Renal cortex interstitium (tissue), 15 donors: ENCODE results near the gene OR2A2. TPM values are rescaled to one million over a fixed set of nuclear protein-coding genes. Genes with fewer than 3 reads are reported as not detected.
"Not testable (repeated sequence)": the region's sequence is repeated elsewhere in the genome, so short reads cannot be mapped to it uniquely, and the experiment has no call there.

Experiments used
- DNase-seq, 11 donors: peaks; one replicate each; pipeline ENCODE4 v3.0.0-alpha.2; 2013; ENCODE audit warnings: low read depth in 9 of 11, low spot score in 4 of 11; ENCODE audit errors: extremely low read depth in 1 of 11
- long read RNA-seq, 16 experiments: transcript quantifications; one replicate each; lab custom pipeline, GENCODE V29; 2026
- polyA plus RNA-seq, 3 donors: library from polyadenylated mRNA; unstranded; fragments of 120-200 nt; gene quantifications; one replicate each; pipeline ENCODE4 v1.2.1, GENCODE V29; 2013; ENCODE audit not compliant: insufficient read length in 3 of 3

The OR2A2 gene
- not detected for polyA plus RNA-seq
- long read RNA-seq, donor 1: 0 reads
- long read RNA-seq, donor 2: 0 reads
- long read RNA-seq, donor 3: 0 reads
- long read RNA-seq, donor 4: 0 reads
- long read RNA-seq, donor 5: 0 reads
- long read RNA-seq, donor 6: 0 reads
- long read RNA-seq, donor 7: 0 reads
- long read RNA-seq, donor 8: 0 reads
- long read RNA-seq, donor 9: 0 reads
- long read RNA-seq, donor 10: 0 reads
- long read RNA-seq, donor 11: 0 reads
- long read RNA-seq, donor 12: 0 reads
- long read RNA-seq, donor 13: 0 reads
- long read RNA-seq, donor 14: 0 reads
- long read RNA-seq, donor 15: 0 reads
- long read RNA-seq, donor 16: 0 reads

GRCh38 chr7:144109283-144109682, at the start of gene OR2A2:
OR2A2 (plus strand) TSS chr7:144109583; CDS start chr7:144109583, 0 bp downstream.
- no peak for DNase-seq

DNA sequence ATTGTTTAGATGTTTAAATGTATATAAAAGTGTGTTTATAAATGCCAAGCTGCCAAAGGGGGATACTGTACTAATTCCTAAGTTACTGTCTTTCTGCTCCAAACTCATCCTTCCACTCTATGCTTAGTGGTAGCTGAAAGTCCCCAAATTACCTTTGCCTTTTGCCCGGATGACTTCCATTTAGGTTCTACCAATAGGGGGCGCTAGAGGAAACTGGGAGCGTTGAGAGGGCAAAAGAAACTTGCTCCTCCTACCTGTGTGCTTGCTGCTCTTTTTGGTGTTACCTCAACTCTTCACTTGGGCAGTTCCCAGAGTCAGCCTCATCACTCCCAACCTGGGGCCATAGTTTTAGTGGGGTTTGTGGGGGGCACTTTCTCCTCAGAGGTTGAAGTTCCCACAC, 45.7 kb upstream of the OR2A2 start:
- no peak for DNase-seq

DNA sequence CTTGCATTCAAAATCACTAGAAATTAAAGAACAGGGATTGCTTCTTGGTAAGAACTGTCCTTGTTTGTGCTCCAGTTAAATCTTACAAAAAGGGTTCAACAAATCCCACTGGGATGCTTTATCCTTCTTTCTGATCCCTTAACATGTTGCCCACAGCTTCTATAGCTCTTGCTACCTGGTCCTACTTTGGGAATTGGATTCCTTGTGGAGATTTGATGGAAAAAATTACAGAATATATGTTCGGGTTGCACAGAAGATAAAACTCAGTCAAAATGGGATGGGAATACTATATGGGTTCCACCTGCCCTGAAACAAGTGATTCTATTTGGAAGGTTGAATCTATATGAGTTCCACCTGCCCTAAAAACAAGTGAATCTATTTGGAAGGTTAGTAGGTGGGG, 39.9 kb upstream of the OR2A2 start, which contains the start of gene OR2A25:
TSS of gene OR2A25 (plus strand) at position 301 of the 400 bp plus-strand sequence. CDS start 4,409 bp downstream, outside the sequence.
- no peak for DNase-seq

- DNase-seq: no peak
Measured at GRCh38 chr7:144069953-144070352, 39.4 kb upstream of the OR2A2 start.

DNA sequence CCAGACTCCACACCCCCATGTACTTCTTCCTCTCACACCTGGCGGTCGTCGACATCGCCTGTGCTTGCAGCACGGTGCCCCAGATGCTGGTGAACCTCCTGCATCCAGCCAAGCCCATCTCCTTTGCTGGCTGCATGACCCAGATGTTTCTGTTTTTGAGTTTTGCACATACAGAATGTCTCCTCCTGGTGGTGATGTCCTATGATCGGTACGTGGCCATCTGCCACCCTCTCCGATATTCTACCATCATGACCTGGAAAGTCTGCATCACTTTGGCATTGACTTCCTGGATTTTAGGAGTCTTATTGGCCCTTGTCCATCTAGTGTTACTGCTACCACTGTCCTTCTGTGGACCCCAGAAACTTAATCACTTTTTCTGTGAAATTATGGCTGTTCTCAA, 35.0 kb upstream of the OR2A2 start:
- no peak for DNase-seq

- DNase-seq: no peak
Measured at GRCh38 chr7:144085978-144086377, 23.4 kb upstream of the OR2A2 start, which contains the start of gene OR2A12. OR2A12 (plus strand) TSS chr7:144086278; CDS start chr7:144095108, 8,830 bp downstream.

GRCh38 chr7:144086730-144087129, 22.7 kb upstream of the OR2A2 start:
- no peak for DNase-seq

GRCh38 chr7:144087230-144087629, 22.2 kb upstream of the OR2A2 start:
- no peak for DNase-seq

DNA sequence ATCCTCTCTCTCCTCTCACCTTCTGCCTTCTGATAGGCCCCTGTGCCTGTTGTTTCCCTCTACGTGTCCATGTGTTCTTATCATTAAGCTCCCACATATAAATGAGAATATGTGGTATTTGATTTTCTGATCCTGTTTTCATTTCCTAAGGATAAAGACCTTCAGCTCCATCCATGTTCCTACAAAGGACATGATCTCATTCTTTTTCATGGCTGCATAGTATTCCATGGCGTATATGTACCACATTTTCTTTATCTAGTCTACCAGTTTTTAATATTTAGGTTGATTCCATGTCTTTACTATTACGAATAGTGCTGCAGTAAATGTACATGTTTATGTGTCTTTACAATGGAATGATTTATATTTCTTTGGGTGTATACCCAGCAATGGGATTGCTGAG, 18.7 kb upstream of the OR2A2 start:
- no peak for DNase-seq

- no peak for DNase-seq
Measured at GRCh38 chr7:144098776-144099175, 10.6 kb upstream of the OR2A2 start.

DNA sequence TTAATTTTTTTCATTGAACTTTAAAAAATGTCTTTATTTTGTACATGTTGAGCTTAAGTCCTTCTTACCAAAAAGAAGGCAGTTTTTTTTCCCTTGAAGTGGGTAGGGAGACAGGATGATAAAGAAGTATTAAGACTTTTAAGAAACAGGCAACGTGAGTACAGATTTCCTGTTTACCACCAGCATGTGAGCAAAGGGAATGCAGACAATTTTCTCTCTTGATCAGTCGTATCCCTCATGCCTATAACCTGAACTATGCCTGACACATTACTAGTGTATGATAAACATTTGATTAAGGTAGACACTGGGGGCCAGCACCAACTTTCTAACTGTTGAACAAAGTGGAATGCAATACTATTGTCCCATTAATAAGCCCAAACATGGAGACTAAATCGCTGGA, 8.8 kb upstream of the OR2A2 start:
- no peak for DNase-seq

GRCh38 chr7:144102041-144102440, 7.3 kb upstream of the OR2A2 start:
- no peak for DNase-seq

DNA sequence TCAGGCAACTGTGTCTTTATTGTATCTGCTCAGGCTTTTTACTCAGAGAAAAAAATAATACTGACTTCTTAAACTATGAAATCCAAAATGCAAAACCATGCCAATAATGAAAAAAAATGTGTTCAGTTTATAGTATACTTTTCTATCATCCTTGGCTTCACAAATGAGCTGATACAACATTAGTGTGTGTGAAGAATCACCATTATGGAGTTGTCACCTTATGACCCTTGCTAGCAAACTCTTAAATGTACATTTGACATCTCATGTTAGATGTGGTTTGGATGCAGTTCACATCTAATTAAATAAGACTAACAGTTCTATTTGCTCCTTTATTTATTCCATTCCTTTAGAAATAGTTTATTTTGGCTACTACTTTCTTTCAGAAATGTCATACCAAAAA, 4.2 kb upstream of the OR2A2 start:
- no peak for DNase-seq

DNA sequence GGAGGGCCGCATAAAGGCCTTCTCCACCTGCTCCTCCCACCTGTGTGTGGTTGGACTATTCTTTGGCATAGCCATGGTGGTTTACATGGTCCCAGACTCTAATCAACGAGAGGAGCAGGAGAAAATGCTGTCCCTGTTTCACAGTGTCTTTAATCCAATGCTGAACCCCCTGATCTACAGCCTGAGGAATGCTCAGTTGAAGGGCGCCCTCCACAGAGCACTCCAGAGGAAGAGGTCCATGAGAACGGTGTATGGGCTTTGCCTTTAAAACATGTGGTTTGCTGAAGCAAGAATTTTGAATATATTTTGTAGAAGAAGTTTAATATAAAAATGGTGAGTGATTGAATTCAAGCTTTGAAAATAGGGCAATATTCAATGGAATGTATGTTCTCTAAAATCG, 889 bp downstream of the OR2A2 start:
- no peak for DNase-seq

DNA sequence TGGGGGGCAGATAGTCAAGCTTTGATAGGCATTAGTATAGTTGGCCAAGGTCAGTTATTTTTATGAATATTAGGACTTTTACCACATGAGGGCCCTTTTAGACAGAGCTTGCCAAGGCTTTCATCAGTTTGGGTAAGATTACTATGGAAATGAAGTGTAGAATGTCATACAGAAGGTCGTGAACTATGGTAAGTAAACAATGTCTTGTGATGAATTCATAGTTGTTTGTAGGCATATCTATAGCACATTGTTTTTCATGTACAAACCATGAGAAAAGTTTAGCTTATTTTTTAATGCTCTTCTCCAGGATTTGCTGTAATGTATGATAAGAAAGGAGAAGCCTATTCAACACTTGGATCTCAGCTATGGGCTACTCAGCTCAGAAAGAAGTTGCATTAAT, 4.3 kb downstream of the OR2A2 start:
- no peak for DNase-seq

GRCh38 chr7:144118341-144118740, 9.0 kb downstream of the OR2A2 start:
- DNase-seq: no peak

- no peak for DNase-seq
Measured at GRCh38 chr7:144122876-144123275, 13.5 kb downstream of the OR2A2 start, which contains the start of gene OR2A14. OR2A14 (plus strand) TSS chr7:144123176; CDS start chr7:144129113, 5,937 bp downstream.

GRCh38 chr7:144127714-144128334, 18.4 kb downstream of the OR2A2 start:
- peak in 10 of 11 donors; percentile 20 to 63 (median 54) for DNase-seq

DNA sequence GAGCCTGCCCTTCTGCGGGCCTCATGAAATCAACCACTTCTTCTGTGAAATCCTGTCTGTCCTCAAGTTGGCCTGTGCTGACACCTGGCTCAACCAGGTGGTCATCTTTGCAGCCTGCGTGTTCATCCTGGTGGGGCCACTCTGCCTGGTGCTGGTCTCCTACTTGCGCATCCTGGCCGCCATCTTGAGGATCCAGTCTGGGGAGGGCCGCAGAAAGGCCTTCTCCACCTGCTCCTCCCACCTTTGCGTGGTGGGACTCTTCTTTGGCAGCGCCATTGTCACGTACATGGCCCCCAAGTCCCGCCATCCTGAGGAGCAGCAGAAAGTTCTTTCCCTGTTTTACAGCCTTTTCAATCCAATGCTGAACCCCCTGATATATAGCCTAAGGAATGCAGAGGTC, 20.2 kb downstream of the OR2A2 start:
- DNase-seq: not testable (repeated sequence)

DNA sequence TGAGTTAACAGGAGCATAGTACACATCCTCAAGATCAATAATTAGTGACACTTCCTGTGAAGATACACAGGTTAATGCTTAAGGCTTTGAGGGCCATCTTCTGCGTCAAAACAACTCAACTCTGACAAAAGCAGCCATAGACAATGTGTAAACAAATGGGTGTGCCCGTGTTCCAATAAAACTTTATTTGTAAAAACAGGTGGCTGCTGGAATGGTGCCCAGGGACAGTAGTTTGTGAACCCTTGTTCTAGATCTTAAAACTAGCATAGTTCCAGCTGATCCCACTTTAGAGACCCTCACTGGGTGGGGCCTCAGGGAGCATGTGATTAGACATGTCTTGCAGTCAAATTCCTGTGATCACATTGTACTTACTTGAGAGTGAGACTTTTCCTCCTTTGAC, 21.3 kb downstream of the OR2A2 start:
- no peak for DNase-seq
